ENCODE measurements around the gene DCBLD2. TPM values are rescaled to one million over a fixed set of nuclear protein-coding genes. Genes with fewer than 3 reads are reported as not detected.

DCBLD2 gene
- total RNA-seq, 1 experiment from 2014 or later, result 48.0 TPM

DNA sequence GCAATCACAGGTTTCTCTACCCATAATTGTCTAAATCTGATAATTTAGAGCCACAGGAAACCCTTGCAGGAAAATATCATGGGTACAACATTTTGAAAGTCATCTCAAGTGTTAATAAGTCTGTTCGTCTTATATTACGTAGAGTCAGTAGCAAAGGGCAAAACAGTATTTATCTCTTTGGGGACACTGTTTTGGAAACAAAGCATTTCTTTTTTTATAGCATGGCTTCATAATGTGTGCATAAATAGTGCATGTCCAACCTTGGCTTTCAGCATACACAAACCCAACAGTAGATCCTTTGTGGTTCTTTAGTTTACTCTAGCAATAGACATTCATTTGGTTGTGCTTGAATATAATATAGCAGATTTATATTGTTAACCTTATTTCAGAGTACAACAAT, 114.3 kb downstream of the DCBLD2 start:
- Histone ChIP-seq H3K23ac (ENCODE audit: insufficient read length, low read depth, low read length) (no peak overlapping the region), H4K5ac (ENCODE audit: insufficient read length, low read depth, low read length) (no peak overlapping the region), H2BK120ac (ENCODE audit: low read depth, low read length, poor library complexity, severe bottlenecking) (no peak overlapping the region), H3K4me2 (ENCODE audit: insufficient read depth, insufficient read length, low read length) (no peak overlapping the region), H3T11ph (ENCODE audit: low read length) (no peak overlapping the region), H2BK5ac (ENCODE audit: insufficient read length, low read length) (no peak overlapping the region), H3K27me3 (ENCODE audit: insufficient read depth, low read length) (no peaks in the 10 kb centered on the region), H3K79me2 (ENCODE audit: insufficient read depth, low read length) (no peaks in the 10 kb centered on the region), H4K8ac (replicated peaks; ENCODE audit: insufficient read length, low read depth, low read length) (no peak overlapping the region), H2AFZ (ENCODE audit: low read length) (no peak overlapping the region), H2BK20ac (ENCODE audit: low read depth, low read length, poor library complexity, severe bottlenecking) (no peak overlapping the region), H3K4me1 (ENCODE audit: insufficient read depth, low read length) (no peaks in the 10 kb centered on the region), H2BK12ac (ENCODE audit: insufficient read length, low read depth, low read length) (no peak overlapping the region), H3K14ac (ENCODE audit: insufficient read depth, low read length) (no peak overlapping the region), H3K4ac (ENCODE audit: low read depth, low read length) (no peak overlapping the region), H3K27ac (ENCODE audit: insufficient read length, low read depth, low read length) (no peak overlapping the region), H3K9ac (ENCODE audit: extremely low read depth, insufficient read length, low read length) (no peak overlapping the region), H3K23me2 (ENCODE audit: insufficient read length, low read depth, low read length, poor library complexity, severe bottlenecking) (no peaks in the 10 kb centered on the region), H4K20me1 (ENCODE audit: control insufficient read depth, insufficient read depth, insufficient read length) (no peaks in the 10 kb centered on the region), H4K91ac (ENCODE audit: insufficient read length, low read depth, low read length) (no peak overlapping the region), H3K9me3 (ENCODE audit: control insufficient read depth, low read depth, low read length) (no peaks in the 10 kb centered on the region), H3K18ac (ENCODE audit: insufficient read length, low read depth, low read length) (no peak overlapping the region), H2AK5ac (ENCODE audit: insufficient read length, low read length) (no peak overlapping the region), H3K79me1 (ENCODE audit: insufficient read depth, low read depth, low read length, poor library complexity, severe bottlenecking) (no peaks in the 10 kb centered on the region), H2BK15ac (ENCODE audit: low read depth, low read length) (no peak overlapping the region), H3K56ac (ENCODE audit: insufficient read length, low read depth, low read length) (no peak overlapping the region)
- TF ChIP-seq, protein P1, sequence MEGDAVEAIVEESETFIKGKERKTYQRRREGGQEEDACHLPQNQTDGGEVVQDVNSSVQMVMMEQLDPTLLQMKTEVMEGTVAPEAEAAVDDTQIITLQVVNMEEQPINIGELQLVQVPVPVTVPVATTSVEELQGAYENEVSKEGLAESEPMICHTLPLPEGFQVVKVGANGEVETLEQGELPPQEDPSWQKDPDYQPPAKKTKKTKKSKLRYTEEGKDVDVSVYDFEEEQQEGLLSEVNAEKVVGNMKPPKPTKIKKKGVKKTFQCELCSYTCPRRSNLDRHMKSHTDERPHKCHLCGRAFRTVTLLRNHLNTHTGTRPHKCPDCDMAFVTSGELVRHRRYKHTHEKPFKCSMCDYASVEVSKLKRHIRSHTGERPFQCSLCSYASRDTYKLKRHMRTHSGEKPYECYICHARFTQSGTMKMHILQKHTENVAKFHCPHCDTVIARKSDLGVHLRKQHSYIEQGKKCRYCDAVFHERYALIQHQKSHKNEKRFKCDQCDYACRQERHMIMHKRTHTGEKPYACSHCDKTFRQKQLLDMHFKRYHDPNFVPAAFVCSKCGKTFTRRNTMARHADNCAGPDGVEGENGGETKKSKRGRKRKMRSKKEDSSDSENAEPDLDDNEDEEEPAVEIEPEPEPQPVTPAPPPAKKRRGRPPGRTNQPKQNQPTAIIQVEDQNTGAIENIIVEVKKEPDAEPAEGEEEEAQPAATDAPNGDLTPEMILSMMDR (conservative IDR thresholded peaks at IDR 0.05), result no peak
- no peak overlapping the region for H3K4me3 Mint-ChIP-seq
- H3K36me3 Mint-ChIP-seq (ENCODE audit: insufficient read depth in 1 of 3, low read depth in 3 of 3), result no peaks in the 10 kb centered on the region; a peak in 1 of 7 replicates
- H3K4me1 Mint-ChIP-seq, result no peaks in the 10 kb centered on the region
- no peaks in the 10 kb centered on the region for H3K9me3 Mint-ChIP-seq
- no peak overlapping the region for H3K27ac Mint-ChIP-seq
- WGBS (ENCODE audit: extremely low coverage, insufficient read length, low lambda C conversion rate), result no CpG with 5 or more reads among the region's 2 CpGs
- no peak for DNase-seq
- no peaks in the 10 kb centered on the region for H3K27me3 Mint-ChIP-seq (ENCODE audit: low read depth)
